NCI-H1694 treated with DMSO at 0.1 percent for 48 hours (cell line): ENCODE data around the gene ACTL7B.
A peak's percentile ranks its signal among the peaks of the same experiment; 100 is the strongest.
"Not testable (repeated sequence)": the region's sequence is repeated elsewhere in the genome, so short reads cannot be mapped to it uniquely, and the experiment has no call there.

Experiments used
- DNase-seq: peaks from one replicate; lab custom pipeline; 2025; lab: John Stamatoyannopoulos, UW

The ACTL7B gene

GRCh38 chr9:108869092-108869725, 13.4 kb upstream of the ACTL7B start:
- DNase-seq, result no peak

DNA sequence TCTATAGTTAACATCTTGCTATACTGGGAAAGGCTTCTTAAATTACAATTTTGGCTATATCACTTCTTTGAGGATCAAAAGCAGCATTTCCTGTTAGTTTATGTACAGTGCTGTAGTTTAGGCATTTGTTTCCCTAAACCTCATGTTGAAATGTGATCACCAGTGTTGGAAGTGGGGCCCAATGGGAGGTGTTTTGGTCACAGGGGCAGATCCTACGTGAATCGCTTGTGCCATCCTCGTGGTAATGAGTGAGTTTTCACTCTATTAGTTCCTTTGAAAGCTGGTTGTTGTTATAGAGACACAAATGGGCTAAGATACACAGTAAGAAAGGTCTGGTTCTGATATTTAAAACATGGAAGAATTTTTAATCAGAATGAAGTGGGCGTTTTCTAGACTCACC, 12.0 kb upstream of the ACTL7B start:
- DNase-seq, result no peak

GRCh38 chr9:108867116-108867515, 11.3 kb upstream of the ACTL7B start:
- no peak for DNase-seq

- no peak for DNase-seq
These were observed 10.2 kb upstream of the ACTL7B start for GRCh38 chr9:108866001-108866420.

DNA sequence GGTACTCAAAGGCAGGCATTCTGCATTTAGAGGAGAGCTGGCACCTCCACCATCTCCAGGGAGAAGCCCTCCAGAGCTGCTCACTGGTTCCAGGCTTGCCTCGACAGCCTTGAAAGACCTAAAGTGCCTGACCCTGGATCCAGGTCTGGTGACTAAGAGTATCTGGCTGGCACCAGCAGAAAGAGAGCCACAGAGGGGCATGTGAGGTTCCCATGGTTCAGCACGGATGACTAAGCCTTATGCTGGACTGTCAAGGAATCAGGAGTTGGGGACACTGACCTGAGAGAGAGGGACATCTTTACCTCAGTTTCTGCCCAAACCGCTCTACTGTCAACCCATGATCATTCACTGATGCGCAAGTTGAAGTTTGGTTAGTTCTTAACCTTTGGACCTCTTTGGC, 9.3 kb upstream of the ACTL7B start:
- DNase-seq, result no peak

- DNase-seq, result no peak
These were observed 8.7 kb upstream of the ACTL7B start for GRCh38 chr9:108864446-108864845.

DNA sequence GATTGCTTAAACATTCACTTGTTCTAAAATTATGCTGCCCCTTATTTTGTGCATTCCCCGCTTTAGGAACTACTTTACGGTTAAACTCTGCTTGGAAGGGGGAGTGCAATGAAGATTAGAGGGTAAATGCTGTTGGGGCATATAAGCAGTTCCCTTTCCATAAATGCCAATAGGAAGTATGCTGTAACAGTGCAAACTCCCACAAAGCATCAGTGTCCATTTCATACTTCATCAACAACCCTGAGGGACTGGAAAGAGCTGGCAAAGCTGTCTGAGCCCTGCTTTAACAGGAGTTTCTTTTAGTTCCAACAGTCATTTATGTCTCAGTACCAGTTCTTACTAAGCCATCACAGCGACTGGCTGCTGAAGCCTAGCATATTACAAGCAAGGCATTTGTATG, 8.1 kb upstream of the ACTL7B start:
- DNase-seq, result no peak

- DNase-seq, result no peak
These were observed 6.2 kb upstream of the ACTL7B start, which contains the start of gene ACTL7A for GRCh38 chr9:108861997-108862396. Gene ACTL7A, plus strand, starts transcription at chr9:108862266. Its CDS starts 57 bp downstream, at chr9:108862323.

- DNase-seq, result no peak
These were observed 5.7 kb upstream of the ACTL7B start for GRCh38 chr9:108861464-108861863.

GRCh38 chr9:108860764-108861163, 5.0 kb upstream of the ACTL7B start:
- DNase-seq, result no peak

DNA sequence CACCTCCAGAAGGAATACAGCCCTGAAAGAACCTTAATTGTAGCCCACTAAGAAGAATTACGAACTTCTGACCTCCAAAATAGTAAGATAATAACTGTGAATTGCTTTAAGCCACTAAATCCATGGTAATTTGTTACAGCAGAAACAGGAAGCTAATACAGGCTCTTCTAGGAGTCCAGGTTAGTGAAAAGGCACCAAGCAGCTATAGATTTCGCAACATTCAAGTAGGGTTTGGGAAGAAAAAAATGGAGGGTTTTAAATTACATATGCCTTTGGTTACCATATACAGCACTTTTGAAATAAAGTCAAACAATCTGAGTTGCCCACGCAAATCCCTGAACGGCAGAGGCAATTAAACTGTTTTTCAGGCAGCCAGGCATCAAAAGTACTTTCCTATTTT, 4.6 kb upstream of the ACTL7B start:
- no peak for DNase-seq

DNA sequence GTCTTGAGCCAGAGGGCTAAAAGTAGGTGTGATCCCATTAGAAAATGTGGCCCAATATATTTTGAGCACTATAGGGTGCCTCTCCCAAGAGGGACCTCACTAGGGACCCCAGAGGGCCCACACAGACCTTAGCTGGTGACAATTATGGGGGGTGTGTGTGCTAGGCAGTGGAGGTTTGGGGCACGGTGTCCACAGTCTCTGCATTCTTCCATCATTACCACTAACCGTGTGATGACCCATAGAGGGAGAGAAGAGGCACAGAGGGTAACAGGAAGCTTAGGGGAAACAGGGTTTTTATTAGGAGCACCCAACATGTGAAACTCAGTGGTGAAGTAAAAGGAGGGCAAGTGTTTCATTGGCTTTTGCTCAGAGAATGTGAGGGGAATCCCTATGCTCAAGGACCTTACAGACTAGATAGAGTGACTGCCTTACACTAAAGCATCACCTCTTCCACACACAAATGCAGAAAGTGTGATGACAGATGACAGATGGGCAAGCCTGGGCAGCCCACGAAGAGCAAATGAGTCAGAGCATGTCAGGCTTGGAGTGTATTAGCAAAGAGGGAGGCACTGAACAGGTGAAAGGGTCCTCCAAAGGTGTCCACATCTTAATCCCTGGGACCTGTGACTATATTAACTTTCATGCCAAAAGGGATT, 3.8 kb upstream of the ACTL7B start:
- peak; percentile 6 for DNase-seq

DNA sequence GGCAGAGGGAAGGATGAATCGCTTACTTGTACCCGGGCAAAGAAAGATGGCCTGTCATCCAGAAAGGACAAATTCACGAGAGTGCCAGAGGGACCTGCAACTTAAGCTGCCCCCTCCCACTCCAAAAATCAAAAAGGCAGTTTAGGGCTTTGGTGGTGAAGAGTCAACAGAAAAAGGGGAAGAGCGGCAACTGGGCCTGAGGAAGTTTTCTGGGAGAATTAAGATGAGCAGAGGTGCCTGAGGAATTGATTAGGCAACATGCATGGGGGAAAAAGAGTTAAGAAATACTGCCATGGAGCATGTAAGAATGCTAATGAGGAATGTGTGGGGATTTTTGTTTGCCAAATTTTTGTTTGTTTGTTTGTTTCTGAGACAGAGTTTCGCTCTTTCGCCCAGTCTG, 1.8 kb upstream of the ACTL7B start:
- no peak for DNase-seq

- no peak for DNase-seq
These were observed 278 bp downstream of the ACTL7B start for GRCh38 chr9:108855529-108855886.

- no peak for DNase-seq
These were observed 901 bp downstream of the ACTL7B start for GRCh38 chr9:108854641-108855528.

- no peak for DNase-seq
These were observed 1.7 kb downstream of the ACTL7B start for GRCh38 chr9:108854094-108854493.

DNA sequence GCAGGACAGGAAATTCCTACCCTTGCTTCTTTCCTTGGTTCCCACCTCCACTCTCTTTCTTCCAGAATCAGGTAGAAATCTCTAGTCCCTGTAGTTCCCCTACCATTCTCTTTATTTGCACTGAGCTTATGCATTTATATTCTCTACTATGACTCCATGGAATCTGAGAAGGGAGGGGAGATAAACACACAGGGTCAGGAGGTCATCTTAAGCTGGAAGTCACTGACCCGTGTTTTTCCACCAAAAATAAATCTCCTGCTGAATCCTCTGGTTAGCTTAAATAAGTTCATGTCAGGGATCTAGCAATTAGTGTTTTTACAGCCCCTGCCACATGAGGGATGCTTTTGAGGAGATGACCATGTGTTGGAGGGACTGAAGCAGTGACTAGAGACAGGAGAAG, 3.7 kb downstream of the ACTL7B start:
- DNase-seq, result no peak

- no peak for DNase-seq
These were observed 4.6 kb downstream of the ACTL7B start for GRCh38 chr9:108851138-108851537.

- DNase-seq, result peak; percentile 2
These were observed 5.4 kb downstream of the ACTL7B start for GRCh38 chr9:108850293-108850897.

GRCh38 chr9:108848296-108848695, 7.5 kb downstream of the ACTL7B start:
- not testable (repeated sequence) for DNase-seq

- DNase-seq, result no peak
These were observed 9.8 kb downstream of the ACTL7B start for GRCh38 chr9:108845947-108846346.

- no peak for DNase-seq
These were observed 10.3 kb downstream of the ACTL7B start for GRCh38 chr9:108845507-108845906.

DNA sequence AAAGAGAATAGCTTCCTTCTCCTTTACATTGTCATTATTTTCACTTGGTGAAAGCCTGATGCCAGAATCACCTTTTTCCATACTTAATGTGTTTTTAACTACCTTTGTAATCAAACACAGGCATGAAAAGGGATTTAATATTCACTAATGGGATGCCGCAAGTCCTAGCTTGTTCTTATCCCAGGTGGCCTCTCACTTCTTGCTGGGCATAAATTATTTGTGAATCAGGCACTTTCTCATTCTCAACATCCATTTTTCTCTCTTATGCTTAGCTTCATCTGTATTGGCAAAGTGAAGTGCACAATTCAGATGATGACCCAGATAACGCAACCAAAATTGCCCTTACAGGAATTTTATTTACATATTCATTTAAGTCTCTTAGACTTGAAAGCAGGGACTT, 10.9 kb downstream of the ACTL7B start:
- peak; percentile 56 for DNase-seq
